Sigmoid colon (tissue), 7 donors: ENCODE results near the gene RPL5. TPM values are rescaled to one million over a fixed set of nuclear protein-coding genes. Genes with fewer than 3 reads are reported as not detected.

Source experiments
- DNase-seq: peaks from one replicate; pipeline ENCODE4 v3.0.0-alpha.2; 2019
- H3K27ac ChIP-seq, 4 donors: fragments of 200-600 bp; sonication (generic); one replicate each; pipeline ENCODE4 v1.5.1; 2016 to 2019; ENCODE audit warnings: mild to moderate bottlenecking in 1 of 4
- H3K27me3 ChIP-seq, 3 donors: fragments of 200-600 bp; sonication (generic); one replicate each; pipeline ENCODE4 v1.5.1; 2019; ENCODE audit warnings: mild to moderate bottlenecking in 1 of 3
- H3K36me3 ChIP-seq, 4 donors: fragments of 200-600 bp; sonication (generic); one replicate each; pipeline ENCODE4 v1.5.1; 2016 to 2019
- H3K4me1 ChIP-seq, 4 donors: fragments of 200-600 bp; sonication (generic); one replicate each; pipeline ENCODE4 v1.5.1; 2017 to 2019
- H3K4me3 ChIP-seq, 4 donors: fragments of 200-600 bp; sonication (generic); one replicate each; pipeline ENCODE4 v1.5.1; 2017 to 2019; ENCODE audit warnings: mild to moderate bottlenecking in 2 of 4, moderate library complexity in 1 of 4
- H3K9me3 ChIP-seq, 4 donors: fragments of 200-600 bp in 3 of 4; sonication (generic) in 3 of 4; one replicate each; pipeline versions ENCODE4 v1.5.1 to v1.6.1; 2013 to 2019
- EP300 ChIP-seq, 4 donors: sonication (generic); formaldehyde crosslinking; IDR thresholded peaks; one replicate each; pipeline ENCODE4 v1.6.1; 2017; ENCODE audit warnings: antibody characterized with exemption in 4 of 4
- POLR2A ChIP-seq, 2 donors: fragments of 450-650 bp; IDR thresholded peaks; one replicate each; pipeline ENCODE4 v1.6.1; 2016; ENCODE audit warnings: antibody characterized with exemption in 2 of 2, mild to moderate bottlenecking in 2 of 2, moderate library complexity in 2 of 2
- POLR2AphosphoS5 ChIP-seq, 4 donors: sonication (generic); formaldehyde crosslinking; IDR thresholded peaks; one replicate each; pipeline ENCODE4 v1.6.1; 2017; ENCODE audit warnings: antibody characterized with exemption in 4 of 4
- WGBS, 2 donors: extraction: QIAGEN DNeasy Blood & Tissue Kit; methylation state at CpG; one replicate each; pipeline ENCODE4 v1.1.7; 2013; 5-methylcytosine and 5-hydroxymethylcytosine counted together
- intact Hi-C: fragments of 100-400 bp; cut with DNase I; formaldehyde crosslinking; loops from one replicate; pipeline ENCODE4 v1.15.1; 2023
- polyA plus RNA-seq, 3 donors: library from polyadenylated mRNA; stranded (reverse); fragments of 200-250 nt; gene quantifications; one replicate each; pipeline ENCODE4 v1.2.3, GENCODE V29; 2013
- small RNA-seq, 3 donors: library from RNA; depleted of rRNA; stranded (forward); fragments of <200 nt; gene quantifications; one replicate each; pipeline ENCODE3, GENCODE V24; 2016
- total RNA-seq, 4 donors: library from RNA; depleted of rRNA; stranded (reverse); fragments of >200 nt; gene quantifications; one replicate each; pipeline ENCODE4 v1.1.0, GENCODE V29; 2016
- TF ChIP-seq, protein P1 (sequence below), 4 experiments: fragments of 450-650 bp in 3 of 4; fragments of 200-600 bp in 1 of 4; IDR thresholded peaks; one replicate each; pipeline ENCODE4 v1.5.1; 2016 to 2019; ENCODE audit warnings: antibody characterized with exemption in 4 of 4, mild to moderate bottlenecking in 3 of 4, moderate library complexity in 2 of 4
- donor health status: healthy with polysubstance abuse.
- donor health status: Bipolar disorder and iron deficiency.
- donor health status: healthy.

The RPL5 gene
- total and polyA plus RNA-seq, 7 donors, result 1,392 to 3,236 (median 2,354) TPM

- Histone ChIP-seq H3K4me3 (no peak overlapping the region), H3K36me3 (no peaks in the 10 kb centered on the region), H3K27me3 (no peaks in the 10 kb centered on the region), H3K27ac (no peak overlapping the region), H3K9me3 (no peaks in the 10 kb centered on the region), H3K4me1 (no peaks in the 10 kb centered on the region)
- intact Hi-C loops, result no loop called here
- 93 to 97% methylated on average over 2 of the region's 2 CpGs for WGBS, 2 donors
- DNase-seq, result no peak
- TF ChIP-seq, protein P1, sequence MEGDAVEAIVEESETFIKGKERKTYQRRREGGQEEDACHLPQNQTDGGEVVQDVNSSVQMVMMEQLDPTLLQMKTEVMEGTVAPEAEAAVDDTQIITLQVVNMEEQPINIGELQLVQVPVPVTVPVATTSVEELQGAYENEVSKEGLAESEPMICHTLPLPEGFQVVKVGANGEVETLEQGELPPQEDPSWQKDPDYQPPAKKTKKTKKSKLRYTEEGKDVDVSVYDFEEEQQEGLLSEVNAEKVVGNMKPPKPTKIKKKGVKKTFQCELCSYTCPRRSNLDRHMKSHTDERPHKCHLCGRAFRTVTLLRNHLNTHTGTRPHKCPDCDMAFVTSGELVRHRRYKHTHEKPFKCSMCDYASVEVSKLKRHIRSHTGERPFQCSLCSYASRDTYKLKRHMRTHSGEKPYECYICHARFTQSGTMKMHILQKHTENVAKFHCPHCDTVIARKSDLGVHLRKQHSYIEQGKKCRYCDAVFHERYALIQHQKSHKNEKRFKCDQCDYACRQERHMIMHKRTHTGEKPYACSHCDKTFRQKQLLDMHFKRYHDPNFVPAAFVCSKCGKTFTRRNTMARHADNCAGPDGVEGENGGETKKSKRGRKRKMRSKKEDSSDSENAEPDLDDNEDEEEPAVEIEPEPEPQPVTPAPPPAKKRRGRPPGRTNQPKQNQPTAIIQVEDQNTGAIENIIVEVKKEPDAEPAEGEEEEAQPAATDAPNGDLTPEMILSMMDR (IDR thresholded peaks at IDR 0.05), result no peak
- TF ChIP-seq POLR2A (IDR thresholded peaks at IDR 0.05) (no peak), POLR2AphosphoS5 (IDR thresholded peaks at IDR 0.05) (no peak), EP300 (IDR thresholded peaks at IDR 0.05) (no peak)
Observed at GRCh38 chr1:92887465-92887864, 55.6 kb downstream of the RPL5 start.

Small RNAs within 50 kb of the gene (small RNA-seq; reads per million reads assigned to genes)
- gene RF00432 (0 reads per million in 3 donors), gene SNORA66 (4.6 to 6.8 (median 5.2) reads per million in 3 donors), gene SNORD21 (0 reads per million in 3 donors)

Other genes with a start within 250 kb of the RPL5 start
- gene EVI5, start 46.9 kb upstream of the RPL5 start, total RNA-seq, result 10 to 100 TPM; 39.9 to 53.5 (median 46.5) TPM
- gene EVI5, start 46.9 kb upstream of the RPL5 start, polyA plus RNA-seq, result 1 to 10 TPM; 4.5 to 4.9 (median 4.8) TPM
- 10 to 100 TPM; 19.1 to 35.5 (median 26.7) TPM for gene DIPK1A, start 129.4 kb downstream of the RPL5 start, total RNA-seq
- gene DIPK1A, start 129.4 kb downstream of the RPL5 start, polyA plus RNA-seq, result 1 to 10 TPM; 1.8 to 7.3 (median 2.5) TPM
- 10 to 100 TPM; 12.3 to 17.8 (median 13.5) TPM for gene MTF2, start 247.2 kb downstream of the RPL5 start, total RNA-seq
- 10 to 100 TPM in 1 of 3 donors, 1 to 10 TPM in 2; 7.2 to 11.9 (median 7.6) TPM for gene MTF2, start 247.2 kb downstream of the RPL5 start, polyA plus RNA-seq